Natural killer cell (primary cell): ENCODE results near the gene SETMAR. TPM values are rescaled to one million over a fixed set of nuclear protein-coding genes. Genes with fewer than 3 reads are reported as not detected.
"Not testable (repeated sequence)": the region's sequence is repeated elsewhere in the genome, so short reads cannot be mapped to it uniquely, and the experiment has no call there.

Source experiments
- ATAC-seq, 3 donors: fragments of 150-1000 bp in 2 of 3; fragments of 200-7000 bp in 1 of 3; cut with Tn5 transposase; 1 replicate in 1 of 3; 2 replicates in 2 of 3; pipeline ENCODE4 v1.10.0; 2021; ENCODE audit warnings: mild to moderate bottlenecking in 2 of 3, moderate library complexity in 2 of 3
- DNase-seq, 2 donors: peaks; one replicate each; pipeline versions ENCODE4 v3.0.0 to v3.0.0-alpha.2; 2013 to 2021; ENCODE audit warnings: mixed read lengths in 1 of 2
- H3K27ac ChIP-seq: one replicate; pipeline ENCODE4 v1.5.1; 2013; ENCODE audit warnings: mild to moderate bottlenecking, low read length
- H3K27me3 ChIP-seq: one replicate; pipeline ENCODE4 v1.6.1; 2013; ENCODE audit warnings: low read length; ENCODE audit not compliant: control insufficient read depth, insufficient read depth
- H3K36me3 ChIP-seq: one replicate; pipeline ENCODE4 v1.6.1; 2013; ENCODE audit warnings: low read length; ENCODE audit not compliant: control insufficient read depth, insufficient read depth
- H3K4me1 ChIP-seq: one replicate; pipeline ENCODE4 v1.6.1; 2013; ENCODE audit warnings: low read length; ENCODE audit not compliant: control insufficient read depth, insufficient read depth
- H3K4me3 ChIP-seq: one replicate; pipeline ENCODE4 v1.5.1; 2013; ENCODE audit warnings: low read length
- H3K9me3 ChIP-seq: one replicate; pipeline ENCODE4 v1.6.1; 2013; ENCODE audit warnings: low read length; ENCODE audit not compliant: control insufficient read depth, insufficient read depth
- H3K27ac Mint-ChIP-seq, 2 donors: one replicate each; pipeline ENCODE4 v1.8.0; 2022; ENCODE audit warnings: mild to moderate bottlenecking in 2 of 2, mixed read lengths in 2 of 2, moderate library complexity in 1 of 2
- H3K27me3 Mint-ChIP-seq, 2 donors: one replicate each; pipeline ENCODE4 v1.8.0; 2022; ENCODE audit warnings: low read depth in 2 of 2, mixed read lengths in 2 of 2
- H3K36me3 Mint-ChIP-seq: one replicate; pipeline ENCODE4 v1.8.0; 2022; ENCODE audit warnings: mixed read lengths
- H3K4me1 Mint-ChIP-seq, 2 donors: one replicate each; pipeline ENCODE4 v1.8.0; 2022; ENCODE audit warnings: mixed read lengths in 2 of 2
- H3K4me3 Mint-ChIP-seq: one replicate; pipeline ENCODE4 v1.8.0; 2022; ENCODE audit warnings: mild to moderate bottlenecking, moderate library complexity, mixed read lengths
- H3K9me3 Mint-ChIP-seq, 2 donors: one replicate each; pipeline ENCODE4 v1.8.0; 2022; ENCODE audit warnings: mixed read lengths in 2 of 2
- CTCF ChIP-seq: fragments of 200-600 bp; IDR thresholded peaks from one replicate; pipeline ENCODE4 v1.8.0; 2022; ENCODE audit warnings: antibody characterized with exemption
- WGBS: methylation state at CpG from one replicate; pipeline ENCODE4 v1.1.7; 2013; ENCODE audit warnings: missing lambda C conversion rate; ENCODE audit not compliant: insufficient coverage; 5-methylcytosine and 5-hydroxymethylcytosine counted together
- intact Hi-C: fragments of 100-400 bp; cut with micrococcal nuclease; formaldehyde crosslinking; loops from one replicate; pipeline ENCODE4 v1.14.2; 2022
- total RNA-seq, 4 donors: library from RNA; stranded (reverse); fragments of 120-200 nt in 1 of 4; gene quantifications; one replicate each; pipeline versions ENCODE4 v1.2.3 to v1.2.4, GENCODE V29; 2013 to 2022

The SETMAR gene
- total RNA-seq, 3 donors from 2014 or later (not counting 1 experiment from before 2014, with no cell fraction given), result 4.8 to 9.3 (median 6.4) TPM

GRCh38 chr3:4323246-4324027 is 20.3 kb downstream of the SETMAR start:
- H3K27me3 Mint-ChIP-seq, result no peaks in the 10 kb centered on the region
- H3K27ac Mint-ChIP-seq, result peak overlapping the region in 1 of 2 donors; percentile 25
- H3K36me3 Mint-ChIP-seq, result no peaks in the 10 kb centered on the region
- no peak overlapping the region for H3K4me3 ChIP-seq
- H3K36me3 ChIP-seq, result no peaks in the 10 kb centered on the region
- intact Hi-C loops, result no loop called here
- peaks cover 3% of the 10 kb centered on the region for H3K9me3 ChIP-seq
- H3K4me3 Mint-ChIP-seq, result no peak overlapping the region
- ATAC-seq (no peak), DNase-seq (no peak)
- H3K4me1 Mint-ChIP-seq, result peaks cover 0 to 6% of the 10 kb centered on the region in 2 donors
- H3K4me1 ChIP-seq, result no peaks in the 10 kb centered on the region
- H3K27ac ChIP-seq, result no peak overlapping the region
- no peaks in the 10 kb centered on the region for H3K9me3 Mint-ChIP-seq
- TF ChIP-seq CTCF, result no peak
- no peaks in the 10 kb centered on the region for H3K27me3 ChIP-seq
- WGBS, result 90% methylated on average over 2 of the region's 3 CpGs

GRCh38 chr3:4326868-4327267 is 23.7 kb downstream of the SETMAR start:
- H3K4me1 Mint-ChIP-seq, result peaks cover 0 to 7% of the 10 kb centered on the region in 2 donors
- H3K4me1 ChIP-seq, result no peaks in the 10 kb centered on the region
- no peaks in the 10 kb centered on the region for H3K27me3 ChIP-seq
- no peak overlapping the region for H3K27ac ChIP-seq
- no peak overlapping the region for H3K4me3 Mint-ChIP-seq
- no peak overlapping the region for H3K4me3 ChIP-seq
- TF ChIP-seq CTCF, result no peak
- no peak overlapping the region for H3K27ac Mint-ChIP-seq
- no peaks in the 10 kb centered on the region for H3K27me3 Mint-ChIP-seq
- peaks cover 19% of the 10 kb centered on the region for H3K9me3 ChIP-seq
- H3K36me3 Mint-ChIP-seq, result peaks cover 10% of the 10 kb centered on the region
- DNase-seq (no peak), ATAC-seq (no peak)
- intact Hi-C loops, result no loop called here
- peaks cover 0 to 8% of the 10 kb centered on the region in 2 donors for H3K9me3 Mint-ChIP-seq
- H3K36me3 ChIP-seq, result no peaks in the 10 kb centered on the region
- WGBS, result 100% methylated on average over 1 of the region's 1 CpG

- H3K4me1 ChIP-seq, ATAC-seq, H3K9me3 Mint-ChIP-seq, H3K4me3 Mint-ChIP-seq, H3K27me3 Mint-ChIP-seq, H3K4me1 Mint-ChIP-seq, DNase-seq, intact Hi-C loops, H3K27ac Mint-ChIP-seq, H3K27me3 ChIP-seq, H3K36me3 Mint-ChIP-seq, H3K36me3 ChIP-seq, H3K27ac ChIP-seq, H3K4me3 ChIP-seq: not testable (repeated sequence)
- H3K9me3 ChIP-seq, result peaks cover 19% of the 10 kb centered on the region
These were observed 26.6 kb downstream of the SETMAR start for GRCh38 chr3:4329806-4330205.

GRCh38 chr3:4332111-4332510 is 28.9 kb downstream of the SETMAR start:
- 100% methylated on average over 1 of the region's 1 CpG for WGBS
- ATAC-seq, result no peak

More at GRCh38 chr3:4332111-4332510, 28.9 kb downstream of the SETMAR start:
- Histone ChIP-seq H3K4me1 (no peaks in the 10 kb centered on the region), H3K4me3 (no peak overlapping the region), H3K9me3 (peaks cover 19% of the 10 kb centered on the region), H3K27me3 (no peaks in the 10 kb centered on the region), H3K27ac (no peak overlapping the region), H3K36me3 (no peaks in the 10 kb centered on the region)
- Mint-ChIP-seq H3K4me3 (no peak overlapping the region), H3K27me3 (no peaks in the 10 kb centered on the region), H3K9me3 (peaks cover 0 to 8% of the 10 kb centered on the region in 2 donors), H3K4me1 (peaks cover 0 to 7% of the 10 kb centered on the region in 2 donors), H3K27ac (no peak overlapping the region), H3K36me3 (peaks cover 10% of the 10 kb centered on the region)
- no peak for TF ChIP-seq CTCF
- intact Hi-C loops, result no loop called here
- no peak for DNase-seq
